IMR-90 (cell line): Measurements from ENCODE around the gene AFDN. TPM values are rescaled to one million over a fixed set of nuclear protein-coding genes. Genes with fewer than 3 reads are reported as not detected.

Source experiments
- ATAC-seq: fragments of 200-7000 bp; cut with Tn5 transposase; 2 replicates; pipeline ENCODE4 v1.9.1; 2020; ENCODE audit warnings: low read depth, mild to moderate bottlenecking, moderate library complexity
- BruUV-seq: library from RNA; stranded (reverse); fragments of 400-500 nt; replicated peaks from 2 replicates; lab custom pipeline; 2021; lab: Mats Ljungman, UMichigan
- CTCF ChIA-PET: fragments of 300-600 bp; formaldehyde crosslinking; extraction: SDS; loops from one replicate; lab custom pipeline; 2021; ENCODE audit warnings: antibody characterized with exemption; lab: Yijun Ruan, JAX
- POLR2A ChIA-PET: fragments of 300-600 bp; sonication (Branson Sonifier 250); formaldehyde crosslinking; loops from one replicate; lab custom pipeline; 2022; ENCODE audit warnings: antibody characterized with exemption; ENCODE audit not compliant: unreplicated experiment; lab: Charles Lee
- DNase-seq: peaks from one replicate; pipeline ENCODE4 v3.0.0; 2013
- H2AFZ ChIP-seq: replicated peaks from 2 replicates; pipeline ENCODE3; 2013; ENCODE audit warnings: low read length, mild to moderate bottlenecking; ENCODE audit not compliant: poor library complexity
- H2AK5ac ChIP-seq: 2 replicates; pipeline ENCODE4 v1.6.1; 2013; ENCODE audit warnings: low read depth, low read length, inconsistent platforms
- H2AK9ac ChIP-seq: replicated peaks from 2 replicates; pipeline ENCODE3; 2013; ENCODE audit warnings: mild to moderate bottlenecking, low read depth, low read length, moderate library complexity; ENCODE audit not compliant: poor library complexity
- H2BK120ac ChIP-seq: 2 replicates; pipeline ENCODE4 v1.6.1; 2013; ENCODE audit warnings: low read depth, low read length, inconsistent platforms
- H2BK15ac ChIP-seq: 3 replicates; pipeline ENCODE4 v1.6.1; 2013; ENCODE audit warnings: low read depth, low read length, inconsistent platforms
- H2BK20ac ChIP-seq: 2 replicates; pipeline ENCODE4 v1.6.1; 2013; ENCODE audit warnings: low read depth, mild to moderate bottlenecking, inconsistent platforms, low read length, moderate library complexity
- H2BK5ac ChIP-seq: 2 replicates; pipeline ENCODE4 v1.6.1; 2013; ENCODE audit warnings: mild to moderate bottlenecking, low read depth, low read length, inconsistent platforms; ENCODE audit not compliant: poor library complexity, severe bottlenecking
- H3K14ac ChIP-seq: replicated peaks from 2 replicates; pipeline ENCODE4 v1.6.1; 2013; ENCODE audit warnings: low read depth, low read length, inconsistent platforms
- H3K18ac ChIP-seq: 2 replicates; pipeline ENCODE4 v1.6.1; 2013; ENCODE audit warnings: low read depth, low read length, control low read depth
- H3K23ac ChIP-seq: 2 replicates; pipeline ENCODE4 v1.6.1; 2013; ENCODE audit warnings: low read depth, low read length, inconsistent platforms
- H3K27ac ChIP-seq: 2 replicates; pipeline ENCODE4 v1.5.1; 2013; ENCODE audit warnings: mild to moderate bottlenecking, control low read depth, low read length; ENCODE audit not compliant: insufficient read depth
- H3K27me3 ChIP-seq: 2 replicates; pipeline ENCODE4 v1.6.1; 2013; ENCODE audit warnings: low read length; ENCODE audit not compliant: control insufficient read depth, insufficient read depth
- H3K36me3 ChIP-seq: 2 replicates; pipeline ENCODE4 v1.6.1; 2013; ENCODE audit warnings: low read length, mixed read lengths; ENCODE audit not compliant: control insufficient read depth, insufficient read depth
- H3K4ac ChIP-seq: 2 replicates; pipeline ENCODE4 v1.6.1; 2013; ENCODE audit warnings: low read depth, low read length, inconsistent platforms
- H3K4me1 ChIP-seq: 2 replicates; pipeline ENCODE4 v1.6.1; 2013; ENCODE audit warnings: low read length, mixed read lengths; ENCODE audit not compliant: control insufficient read depth, insufficient read depth
- H3K4me2 ChIP-seq: 2 replicates; pipeline ENCODE4 v1.6.1; 2013; ENCODE audit warnings: low read depth, mild to moderate bottlenecking, control low read depth, low read length, moderate library complexity
- H3K4me3 ChIP-seq: 2 replicates; pipeline ENCODE4 v1.5.1; 2013; ENCODE audit warnings: low read depth, mild to moderate bottlenecking, control low read depth, low read length, moderate library complexity; ENCODE audit not compliant: insufficient read depth
- H3K56ac ChIP-seq: 2 replicates; pipeline ENCODE4 v1.6.1; 2013; ENCODE audit warnings: low read length, inconsistent platforms; ENCODE audit not compliant: insufficient read depth; ENCODE audit errors: extremely low read depth
- H3K79me1 ChIP-seq, 2 experiments: 2 replicates each; pipeline ENCODE4 v1.6.1; 2013; ENCODE audit warnings: low read length in 2 of 2, inconsistent platforms in 1 of 2, low read depth in 1 of 2
- H3K9ac ChIP-seq: 2 replicates; pipeline ENCODE4 v1.6.1; 2013; ENCODE audit warnings: low read depth, low read length, control low read depth
- H3K9me1 ChIP-seq: 2 replicates; pipeline ENCODE4 v1.6.1; 2013; ENCODE audit warnings: low read length, inconsistent platforms; ENCODE audit not compliant: insufficient read depth
- H3K9me3 ChIP-seq: 2 replicates; pipeline ENCODE4 v1.6.1; 2013; ENCODE audit warnings: low read length; ENCODE audit not compliant: control insufficient read depth, insufficient read depth
- H4K20me1 ChIP-seq: 2 replicates; pipeline ENCODE4 v1.6.1; 2013; ENCODE audit warnings: low read length, inconsistent platforms; ENCODE audit not compliant: insufficient read depth
- H4K5ac ChIP-seq: 2 replicates; pipeline ENCODE4 v1.6.1; 2013; ENCODE audit warnings: mild to moderate bottlenecking, low read depth, low read length, control low read depth
- H4K8ac ChIP-seq, 2 experiments: 2 replicates each; pipeline ENCODE4 v1.6.1; 2013; ENCODE audit warnings: low read depth in 2 of 2, low read length in 2 of 2, control low read depth in 1 of 2, inconsistent platforms in 1 of 2
- H4K91ac ChIP-seq: 2 replicates; pipeline ENCODE4 v1.6.1; 2013; ENCODE audit warnings: low read depth, low read length, inconsistent platforms; ENCODE audit not compliant: insufficient read depth
- MAZ ChIP-seq: IDR thresholded peaks from 2 replicates; pipeline ENCODE4 v1.6.1; 2012; ENCODE audit warnings: low read depth, mild to moderate bottlenecking, low read length, improper control_type of control experiment, moderate library complexity, borderline replicate concordance
- MXI1 ChIP-seq: IDR thresholded peaks from 2 replicates; pipeline ENCODE4 v1.6.1; 2012; ENCODE audit warnings: low read depth, mild to moderate bottlenecking, low read length, moderate library complexity, borderline replicate concordance
- NFE2L2 ChIP-seq: fragments of 150-350 bp; IDR thresholded peaks from 2 replicates; pipeline ENCODE4 v1.6.1; 2016; ENCODE audit warnings: low read depth, mild to moderate bottlenecking, low read length
- RAD21 ChIP-seq: IDR thresholded peaks from 2 replicates; pipeline ENCODE4 v1.6.1; 2012; ENCODE audit warnings: low read length, improper control_type of control experiment
- RCOR1 ChIP-seq: IDR thresholded peaks from 2 replicates; pipeline ENCODE4 v1.6.1; 2012; ENCODE audit warnings: mild to moderate bottlenecking, low read length, improper control_type of control experiment; ENCODE audit not compliant: insufficient replicate concordance
- WGBS, 2 experiments: methylation state at CpG; one replicate each; pipeline versions ENCODE4 v1.1.5 to v1.1.7; 2013; ENCODE audit warnings: missing lambda C conversion rate in 2 of 2; ENCODE audit not compliant: insufficient read length in 1 of 2; ENCODE audit errors: extremely low coverage in 2 of 2; 5-methylcytosine and 5-hydroxymethylcytosine counted together
- dilution Hi-C: fragments of 300-500 bp; cut with HindIII; formaldehyde crosslinking; loops from one replicate; pipeline ENCODE4 v1.14.3; 2018; ENCODE audit warnings: low sequenced_read_pairs; ENCODE audit not compliant: unreplicated experiment
- in situ Hi-C: fragments of 300-500 bp; cut with MboI; formaldehyde crosslinking; loops from 3 replicates; pipeline ENCODE4 v1.14.3; 2019; ENCODE audit warnings: low sequenced_read_pairs, inconsistent platforms, mixed read lengths
- intact Hi-C: fragments of 100-400 bp; cut with micrococcal nuclease; formaldehyde crosslinking; loops from 2 replicates; pipeline ENCODE4 v1.10.0; 2022
- polyA plus RNA-seq, 3 experiments: library from polyadenylated mRNA; depleted of rRNA; stranded (reverse); fragments of >200 nt; gene quantifications; 2 replicates each; pipeline ENCODE4 v1.2.3, GENCODE V29; 2012; ENCODE audit warnings: low replicate concordance in 1 of 3
- total RNA-seq: library from RNA; depleted of rRNA; stranded (reverse); fragments of >200 nt; gene quantifications from 2 replicates; pipeline ENCODE4 v1.2.3, GENCODE V29; 2012
- TF ChIP-seq, protein P1 (sequence below): fragments of 150-350 bp; IDR thresholded peaks from 2 replicates; pipeline ENCODE4 v1.6.1; 2017; ENCODE audit warnings: mild to moderate bottlenecking, antibody characterized with exemption, low read length, low read depth

AFDN gene
- total and polyA plus RNA-seq, 2 of the 4 experiments (the other 2 are of a cell fraction) = 11.6 to 20.8 TPM

DNA sequence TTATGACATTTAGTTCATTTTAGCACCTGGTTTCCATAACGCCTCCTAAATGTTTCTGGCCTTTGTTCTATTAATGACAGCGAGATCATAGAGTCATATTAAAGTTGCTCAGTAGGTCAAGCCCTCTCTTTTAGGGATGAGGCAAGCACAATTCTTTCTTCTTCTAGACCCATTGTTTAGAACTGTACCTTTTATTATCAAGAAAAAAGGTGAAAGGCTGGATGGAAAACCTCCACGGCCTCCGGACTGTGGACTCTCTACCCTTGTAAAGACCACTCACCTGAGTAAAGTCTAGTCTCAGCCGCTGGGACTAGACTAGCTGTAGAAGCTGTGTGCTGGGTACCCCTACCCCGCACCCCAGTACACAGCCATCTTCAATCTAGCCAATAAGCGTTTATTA lies 6.0 kb upstream of the AFDN start:
- intact Hi-C loops (loop anchor here (10.0 kb wide), 1 partner anchor 214 kb away; no protein-coding TSS in a partner anchor), dilution Hi-C loops (no loop called here), in situ Hi-C loops (no loop called here)
- ChIA-PET CTCF (no interaction called here), POLR2A (no interaction called here)
- Histone ChIP-seq H2BK5ac (no peak overlapping the region), H3K14ac (no peak overlapping the region), H4K5ac (no peak overlapping the region), H3K4ac (no peak overlapping the region), H2AFZ (no peak overlapping the region), H2AK9ac (no peak overlapping the region), H3K27ac (no peak overlapping the region), H3K56ac (no peak overlapping the region), H2BK20ac (no peak overlapping the region), H2BK120ac (no peak overlapping the region), H2BK15ac (no peak overlapping the region), H3K27me3 (peaks cover 4% of the 10 kb centered on the region; the same call in 1 of the 2 replicates), H4K91ac (no peak overlapping the region), H3K79me1 (no peaks in the 10 kb centered on the region), H3K9me3 (no peaks in the 10 kb centered on the region), H4K20me1 (no peaks in the 10 kb centered on the region), H3K4me2 (no peak overlapping the region), H3K4me3 (no peak overlapping the region), H3K18ac (no peak overlapping the region), H2AK5ac (no peak overlapping the region), H3K9ac (no peak overlapping the region), H3K9me1 (no peaks in the 10 kb centered on the region), H3K36me3 (no peaks in the 10 kb centered on the region), H3K23ac (no peak overlapping the region), H4K8ac (no peak overlapping the region), H3K4me1 (peaks cover 2% of the 10 kb centered on the region; the same call in 1 of the 2 replicates)
- ATAC-seq = no peak
- DNase-seq = no peak
- no TSS peak for BruUV-seq
- WGBS, 2 experiments = no CpG with 5 or more reads among the region's 7 CpGs
- TF ChIP-seq RAD21 (no peak), RCOR1 (no peak), NFE2L2 (no peak), MAZ (no peak), MXI1 (no peak)
- TF ChIP-seq, protein P1, sequence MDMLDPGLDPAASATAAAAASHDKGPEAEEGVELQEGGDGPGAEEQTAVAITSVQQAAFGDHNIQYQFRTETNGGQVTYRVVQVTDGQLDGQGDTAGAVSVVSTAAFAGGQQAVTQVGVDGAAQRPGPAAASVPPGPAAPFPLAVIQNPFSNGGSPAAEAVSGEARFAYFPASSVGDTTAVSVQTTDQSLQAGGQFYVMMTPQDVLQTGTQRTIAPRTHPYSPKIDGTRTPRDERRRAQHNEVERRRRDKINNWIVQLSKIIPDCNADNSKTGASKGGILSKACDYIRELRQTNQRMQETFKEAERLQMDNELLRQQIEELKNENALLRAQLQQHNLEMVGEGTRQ = no peak
